MCF 10A (cell line): ENCODE data around the gene RELB. TPM values are rescaled to one million over a fixed set of nuclear protein-coding genes. Genes with fewer than 3 reads are reported as not detected.
A peak's percentile ranks its signal among the peaks of the same experiment; 100 is the strongest.

Source experiments
- BruUV-seq: library from RNA; stranded (reverse); fragments of 400-500 nt; replicated peaks from 2 replicates; lab custom pipeline; 2021; lab: Mats Ljungman, UMichigan
- CTCF ChIA-PET: fragments of 300-600 bp; sonication (Branson Sonifier 250); formaldehyde crosslinking; extraction: SDS; loops from one replicate; lab custom pipeline; 2021; ENCODE audit warnings: antibody characterized with exemption, inconsistent platforms; lab: Yijun Ruan, JAX
- POLR2A ChIA-PET: fragments of 300-600, 350-650 bp; sonication (Branson Sonifier 250); formaldehyde crosslinking; extraction: SDS; loops from one replicate; lab custom pipeline; 2020; ENCODE audit warnings: antibody characterized with exemption, inconsistent platforms; lab: Yijun Ruan, JAX
- DNase-seq: peaks from one replicate; pipeline ENCODE4 v3.0.0-alpha.2; 2018; ENCODE audit not compliant: unreplicated experiment
- H3K27ac Mint-ChIP-seq: one replicate; pipeline ENCODE4 v1.8.0; 2022; ENCODE audit warnings: mild to moderate bottlenecking, low read depth, mixed read lengths; ENCODE audit not compliant: unreplicated experiment
- H3K27me3 Mint-ChIP-seq: one replicate; pipeline ENCODE4 v1.8.0; 2022; ENCODE audit warnings: mixed read lengths; ENCODE audit not compliant: insufficient read depth, unreplicated experiment
- H3K36me3 Mint-ChIP-seq: one replicate; pipeline ENCODE4 v1.8.0; 2022; ENCODE audit warnings: mild to moderate bottlenecking, moderate library complexity, mixed read lengths; ENCODE audit not compliant: insufficient read depth, unreplicated experiment
- H3K4me1 Mint-ChIP-seq: one replicate; pipeline ENCODE4 v1.8.0; 2022; ENCODE audit warnings: mixed read lengths; ENCODE audit not compliant: insufficient read depth, unreplicated experiment
- H3K4me3 Mint-ChIP-seq: one replicate; pipeline ENCODE4 v1.8.0; 2022; ENCODE audit warnings: mild to moderate bottlenecking, moderate library complexity, mixed read lengths; ENCODE audit not compliant: unreplicated experiment
- H3K9me3 Mint-ChIP-seq: one replicate; pipeline ENCODE4 v1.8.0; 2022; ENCODE audit warnings: mixed read lengths; ENCODE audit not compliant: unreplicated experiment
- CTCF ChIP-seq: fragments of 200-600 bp; IDR thresholded peaks from one replicate; pipeline ENCODE4 v1.8.0; 2022; ENCODE audit warnings: antibody characterized with exemption, mild to moderate bottlenecking; ENCODE audit not compliant: unreplicated experiment
- intact Hi-C: fragments of 100-400 bp; cut with micrococcal nuclease; formaldehyde crosslinking; loops from 2 replicates; pipeline ENCODE4 v1.14.1; 2022
- total RNA-seq: library from RNA; stranded (reverse); gene quantifications from 2 replicates; pipeline ENCODE4 v1.2.3, GENCODE V29; 2022

The RELB gene
- total RNA-seq, 1 experiment from 2014 or later = 39.8 TPM

GRCh38 chr19:44959691-44960090 lies 41.6 kb upstream of the RELB start:
- Mint-ChIP-seq H3K27ac (no peak overlapping the region), H3K4me3 (no peak overlapping the region), H3K36me3 (peaks cover 52% of the 10 kb centered on the region), H3K9me3 (no peaks in the 10 kb centered on the region), H3K4me1 (peaks cover 28% of the 10 kb centered on the region), H3K27me3 (no peaks in the 10 kb centered on the region)
- TF ChIP-seq CTCF = no peak
- intact Hi-C loops = no loop called here
- DNase-seq = no peak
- ChIA-PET CTCF (interaction anchor here (1.0 to 2.6 kb wide), 3 partner anchors 8 to 27 kb away, joined by 5 to 14 read pairs (median 5); no protein-coding TSS in a partner anchor), POLR2A (interaction anchor here (1.0 kb wide), 1 partner anchor 18 kb away, joined by 4 read pairs; no protein-coding TSS in a partner anchor)
- no TSS peak for BruUV-seq

- BruUV-seq = no TSS peak
- CTCF ChIA-PET = interaction anchor here (2.6 kb wide), 1 partner anchor 10 kb away, joined by 14 read pairs; no protein-coding TSS in a partner anchor
- POLR2A ChIA-PET = interaction anchor here (0.5 to 1.0 kb wide), 2 partner anchors 17 to 486 kb away, joined by 4 to 5 read pairs; no protein-coding TSS in a partner anchor
- intact Hi-C loops = no loop called here
- H3K36me3 Mint-ChIP-seq = peaks cover 66% of the 10 kb centered on the region
- no peak overlapping the region for H3K4me3 Mint-ChIP-seq
- H3K27ac Mint-ChIP-seq = peak overlapping the region; percentile 68
- H3K9me3 Mint-ChIP-seq = no peaks in the 10 kb centered on the region
- H3K27me3 Mint-ChIP-seq = no peaks in the 10 kb centered on the region
- no peak for DNase-seq
- H3K4me1 Mint-ChIP-seq = peaks cover 23% of the 10 kb centered on the region
- no peak for TF ChIP-seq CTCF
Observed at GRCh38 chr19:44960906-44961728, 40.1 kb upstream of the RELB start.

GRCh38 chr19:44961821-44962220 lies 39.4 kb upstream of the RELB start:
- no peak for DNase-seq
- Mint-ChIP-seq H3K27me3 (no peaks in the 10 kb centered on the region), H3K9me3 (no peaks in the 10 kb centered on the region), H3K4me3 (no peak overlapping the region), H3K4me1 (peaks cover 16% of the 10 kb centered on the region), H3K36me3 (peaks cover 72% of the 10 kb centered on the region), H3K27ac (peak overlapping the region; percentile 18)
- no TSS peak for BruUV-seq
- intact Hi-C loops = no loop called here
- TF ChIP-seq CTCF = no peak
- ChIA-PET POLR2A (no interaction called here), CTCF (interaction anchor here (0.5 to 2.6 kb wide), 2 partner anchors 10 to 92 kb away, joined by 3 to 14 read pairs; no protein-coding TSS in a partner anchor)

- no peaks in the 10 kb centered on the region for H3K4me1 Mint-ChIP-seq
- H3K4me3 Mint-ChIP-seq = no peak overlapping the region
- BruUV-seq = no TSS peak
- no peak for DNase-seq
- peaks cover 70% of the 10 kb centered on the region for H3K36me3 Mint-ChIP-seq
- intact Hi-C loops = no loop called here
- no peak overlapping the region for H3K27ac Mint-ChIP-seq
- ChIA-PET POLR2A (no interaction called here), CTCF (interaction anchor here (0.6 to 1.3 kb wide), 2 partner anchors 92 to 404 kb away, joined by 4 to 5 read pairs; no protein-coding TSS in a partner anchor)
- no peaks in the 10 kb centered on the region for H3K27me3 Mint-ChIP-seq
- no peaks in the 10 kb centered on the region for H3K9me3 Mint-ChIP-seq
- no peak for TF ChIP-seq CTCF
Observed at GRCh38 chr19:44968118-44968517, 33.1 kb upstream of the RELB start.
